ENCODE measurements around the gene DSCAML1.

The DSCAML1 gene

DNA sequence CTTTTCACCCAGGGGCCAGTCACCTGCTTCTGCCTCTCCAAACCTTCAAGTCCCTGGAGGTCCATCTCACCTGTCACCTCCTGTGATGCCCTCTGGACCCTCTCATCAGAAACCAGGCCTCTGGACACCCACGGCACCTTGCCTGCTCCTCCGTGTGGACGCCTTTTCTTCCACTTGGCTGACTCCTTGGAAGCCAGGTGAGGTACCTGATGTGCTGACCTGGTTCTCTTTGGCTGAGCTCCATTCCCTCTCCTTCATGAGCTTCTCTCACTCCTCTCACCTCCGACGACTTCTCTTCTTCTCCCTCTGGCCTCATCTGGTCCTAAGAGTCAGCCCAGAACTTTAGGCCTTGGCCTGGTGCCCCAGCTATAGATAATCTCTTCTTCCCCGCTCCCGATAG lies 370.1 kb downstream of the DSCAML1 start:
- ChIA-PET POLR2A (no interaction called here), CTCF (interaction anchor here (0.7 to 5.7 kb wide), 34 partner anchors 10 to 627 kb away, joined by 3 to 151 read pairs (median 6); no protein-coding TSS in a partner anchor)
- TF ChIP-seq, protein P1, sequence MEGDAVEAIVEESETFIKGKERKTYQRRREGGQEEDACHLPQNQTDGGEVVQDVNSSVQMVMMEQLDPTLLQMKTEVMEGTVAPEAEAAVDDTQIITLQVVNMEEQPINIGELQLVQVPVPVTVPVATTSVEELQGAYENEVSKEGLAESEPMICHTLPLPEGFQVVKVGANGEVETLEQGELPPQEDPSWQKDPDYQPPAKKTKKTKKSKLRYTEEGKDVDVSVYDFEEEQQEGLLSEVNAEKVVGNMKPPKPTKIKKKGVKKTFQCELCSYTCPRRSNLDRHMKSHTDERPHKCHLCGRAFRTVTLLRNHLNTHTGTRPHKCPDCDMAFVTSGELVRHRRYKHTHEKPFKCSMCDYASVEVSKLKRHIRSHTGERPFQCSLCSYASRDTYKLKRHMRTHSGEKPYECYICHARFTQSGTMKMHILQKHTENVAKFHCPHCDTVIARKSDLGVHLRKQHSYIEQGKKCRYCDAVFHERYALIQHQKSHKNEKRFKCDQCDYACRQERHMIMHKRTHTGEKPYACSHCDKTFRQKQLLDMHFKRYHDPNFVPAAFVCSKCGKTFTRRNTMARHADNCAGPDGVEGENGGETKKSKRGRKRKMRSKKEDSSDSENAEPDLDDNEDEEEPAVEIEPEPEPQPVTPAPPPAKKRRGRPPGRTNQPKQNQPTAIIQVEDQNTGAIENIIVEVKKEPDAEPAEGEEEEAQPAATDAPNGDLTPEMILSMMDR (IDR thresholded peaks at IDR 0.05; ENCODE audit: insufficient read depth, low read length, missing control alignments), result no peak
- DNase-seq (ENCODE audit: low read depth, low spot score), result no peak
- no peak overlapping the region for H3K4me3 ChIP-seq (ENCODE audit: low read depth, low read length)

DNA sequence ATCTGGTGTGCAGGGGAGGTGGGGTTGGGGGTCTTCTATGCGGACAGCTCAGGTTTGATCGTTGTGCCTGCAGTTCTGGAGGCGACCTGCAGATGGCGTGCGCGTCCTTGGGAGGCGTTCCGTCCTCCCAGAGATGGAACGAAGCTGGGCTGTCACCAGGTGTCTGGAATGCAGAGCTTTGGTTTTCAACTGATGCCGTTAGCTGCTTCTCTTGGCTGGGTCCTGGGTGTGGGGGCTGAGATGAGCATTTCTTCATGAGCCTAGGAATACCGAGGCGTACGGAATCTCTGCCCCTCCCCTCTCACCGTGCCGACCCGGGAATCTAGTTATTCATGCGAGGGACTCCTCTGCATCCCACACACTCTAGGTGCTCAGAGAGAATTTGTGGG lies 370.7 kb downstream of the DSCAML1 start:
- ChIA-PET POLR2A (no interaction called here), CTCF (interaction anchor here (0.7 to 5.7 kb wide), 59 partner anchors 11 to 627 kb away, joined by 3 to 151 read pairs (median 4); partner anchors contain the start of genes CEP164 and FXYD2)
- H3K4me3 ChIP-seq (ENCODE audit: low read depth, low read length), result no peak overlapping the region
- TF ChIP-seq, protein P1 (IDR thresholded peaks at IDR 0.05; ENCODE audit: insufficient read depth, low read length, missing control alignments), result peak; percentile 96
- DNase-seq (ENCODE audit: low read depth, low spot score), result no peak

DNA sequence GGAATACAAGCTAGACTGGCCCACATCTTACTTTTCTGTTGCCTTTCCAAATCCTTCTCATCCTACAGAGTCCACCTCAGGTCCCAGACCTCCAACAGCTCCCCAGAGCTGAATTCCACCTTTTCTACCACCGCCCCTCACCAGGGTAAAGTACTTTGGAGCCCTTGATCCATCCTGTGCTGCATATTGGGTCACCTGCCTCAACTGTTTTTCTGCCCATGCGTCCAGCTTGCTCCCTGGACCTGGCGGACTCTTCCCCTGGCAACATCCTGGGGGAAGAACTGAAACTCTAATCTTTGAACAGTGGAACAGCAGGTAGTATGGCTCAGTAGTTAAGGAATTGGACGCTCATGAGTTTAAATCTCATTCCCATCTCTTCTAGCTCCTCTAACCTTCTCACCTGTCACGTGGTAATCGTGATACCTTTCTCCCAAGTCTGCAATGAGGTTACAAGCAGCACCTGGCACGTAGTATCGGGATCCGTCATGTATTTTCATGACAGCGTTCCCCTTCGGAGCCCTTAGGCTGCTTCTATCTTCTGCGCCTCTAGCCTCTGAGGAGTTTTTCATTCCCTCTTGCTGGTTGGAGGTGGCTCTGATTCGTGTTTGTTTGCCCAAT lies 371.2 kb downstream of the DSCAML1 start:
- TF ChIP-seq, protein P1 (IDR thresholded peaks at IDR 0.05; ENCODE audit: insufficient read depth, low read length, missing control alignments), result no peak
- CTCF ChIA-PET, result interaction anchor here (0.7 to 5.7 kb wide), 59 partner anchors 11 to 628 kb away, joined by 3 to 151 read pairs (median 4); partner anchors contain the start of genes CEP164 and FXYD2
- DNase-seq (ENCODE audit: low read depth, low spot score), result no peak
- no peak overlapping the region for H3K4me3 ChIP-seq (ENCODE audit: low read depth, low read length)
- POLR2A ChIA-PET, result no interaction called here

DNA sequence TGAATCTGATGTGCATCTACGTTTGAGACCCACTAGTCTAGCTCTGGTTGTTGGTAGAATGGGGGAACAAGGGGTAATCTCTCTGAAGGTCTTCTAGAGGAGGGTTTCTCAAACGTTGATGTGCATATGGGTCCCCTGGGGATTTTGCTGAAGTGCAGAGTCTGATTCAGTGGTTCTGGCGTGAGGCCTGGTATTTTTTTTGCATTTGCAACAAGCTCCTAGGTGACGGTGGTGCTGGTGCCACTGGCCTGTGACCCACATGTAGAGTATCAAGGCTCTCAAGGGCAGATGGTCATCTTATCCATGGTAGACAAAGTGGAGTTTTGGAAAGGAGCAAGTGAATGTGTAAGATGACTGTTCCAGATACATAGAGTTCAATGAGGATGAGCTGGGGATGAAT lies 372.2 kb downstream of the DSCAML1 start:
- CTCF ChIA-PET, result interaction anchor here (1.1 to 5.7 kb wide), 14 partner anchors 12 to 629 kb away, joined by 3 to 151 read pairs (median 14); no protein-coding TSS in a partner anchor
- TF ChIP-seq, protein P1 (IDR thresholded peaks at IDR 0.05; ENCODE audit: insufficient read depth, low read length, missing control alignments), result no peak
- no peak for DNase-seq (ENCODE audit: low read depth, low spot score)
- POLR2A ChIA-PET, result no interaction called here
- H3K4me3 ChIP-seq (ENCODE audit: low read depth, low read length), result no peak overlapping the region

DNA sequence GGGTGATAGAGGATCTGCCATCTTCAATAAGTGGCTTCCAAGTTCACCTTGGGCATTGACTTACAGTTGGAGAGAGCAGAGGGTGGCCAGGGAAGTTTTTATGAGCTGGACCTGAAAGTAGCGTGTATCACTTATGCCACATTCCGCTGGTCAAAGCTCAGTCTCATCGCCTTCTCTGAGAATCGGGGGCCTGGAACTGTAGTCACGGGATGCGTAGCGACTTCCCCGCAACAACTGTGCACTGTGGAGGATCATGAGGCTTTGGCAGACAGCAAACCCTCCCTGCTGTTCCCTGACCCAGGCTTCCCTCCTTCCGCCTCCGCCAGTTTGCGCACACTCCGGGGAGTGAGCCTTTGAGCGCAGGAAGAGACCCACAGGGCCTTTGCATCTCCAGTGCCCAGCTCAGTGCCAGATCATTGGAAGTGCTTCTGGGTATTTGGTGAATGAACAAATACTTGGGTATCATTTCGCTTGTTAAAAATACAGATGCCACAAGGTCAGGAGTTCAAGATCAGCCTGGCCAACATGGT lies 373.9 kb downstream of the DSCAML1 start:
- TF ChIP-seq, protein P1 (IDR thresholded peaks at IDR 0.05; ENCODE audit: insufficient read depth, low read length, missing control alignments), result no peak
- no peak for DNase-seq (ENCODE audit: low read depth, low spot score)
- CTCF ChIA-PET, result interaction anchor here (1.2 to 5.7 kb wide), 3 partner anchors 8 to 394 kb away, joined by 3 to 151 read pairs (median 107); no protein-coding TSS in a partner anchor
- H3K4me3 ChIP-seq (ENCODE audit: low read depth, low read length), result no peak overlapping the region
- POLR2A ChIA-PET, result no interaction called here

DNA sequence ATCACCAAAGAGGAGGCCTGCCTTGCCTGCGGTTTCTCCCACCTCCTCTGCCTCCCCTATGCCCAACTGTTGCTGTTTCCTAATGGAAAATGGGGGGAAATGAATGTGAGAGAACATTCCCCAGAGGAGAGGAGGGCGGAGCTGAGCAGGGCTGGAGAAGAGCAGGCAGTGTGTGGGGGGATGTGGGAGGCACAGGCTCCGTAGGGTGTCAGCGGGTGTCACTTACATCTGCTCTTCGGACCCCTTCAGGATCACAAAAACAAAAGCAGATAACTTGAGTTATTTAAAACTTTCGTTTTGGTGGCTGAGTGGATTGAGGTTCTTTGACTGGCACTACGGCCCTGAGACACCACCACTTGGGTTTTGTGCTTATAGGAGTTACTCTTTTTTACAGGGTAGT lies 375.5 kb downstream of the DSCAML1 start:
- no peak overlapping the region for H3K4me3 ChIP-seq (ENCODE audit: low read depth, low read length)
- no peak for DNase-seq (ENCODE audit: low read depth, low spot score)
- CTCF ChIA-PET, result no interaction called here
- POLR2A ChIA-PET, result no interaction called here
- TF ChIP-seq, protein P1 (IDR thresholded peaks at IDR 0.05; ENCODE audit: insufficient read depth, low read length, missing control alignments), result no peak
